ENCODE data around the gene MPV17L2.

Gene MPV17L2

DNA sequence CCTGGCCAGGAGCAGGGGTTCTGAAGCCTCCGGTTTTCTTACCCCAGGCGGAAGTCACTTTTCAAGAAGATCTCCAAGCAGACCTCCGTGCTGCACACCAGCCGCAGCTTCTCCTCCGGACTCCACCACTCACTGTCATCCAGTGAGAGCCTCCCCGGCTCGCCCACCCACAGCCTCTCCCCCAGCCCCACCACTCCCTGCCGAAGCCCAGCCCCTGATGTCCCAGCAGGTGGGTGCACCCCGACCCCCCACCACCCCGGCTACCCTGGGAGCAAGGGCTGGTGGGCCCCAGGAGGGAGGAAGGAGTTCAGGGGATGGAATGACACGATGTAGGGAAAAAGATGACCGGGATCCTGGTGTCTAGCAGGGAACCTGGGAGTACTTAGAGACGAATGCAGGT, 45.6 kb upstream of the MPV17L2 start:
- TF ChIP-seq CTCF (IDR thresholded peaks at IDR 0.05) = no peak
- peaks cover 11% of the 10 kb centered on the region in 2 experiments for H3K4me1 ChIP-seq (ENCODE audit: control insufficient read depth in 1 of 2, insufficient read depth in 1 of 2, low read depth in 1 of 2, low read length in 1 of 2)
- H3K27me3 ChIP-seq = no peaks in the 10 kb centered on the region
- peaks cover 91% of the 10 kb centered on the region for H3K36me3 ChIP-seq
- no peak overlapping the region for H3K27ac ChIP-seq
- H3K4me3 ChIP-seq (ENCODE audit: low read depth in 1 of 2, low read length in 1 of 2) = no peak overlapping the region
- peaks cover 9% of the 10 kb centered on the region for H3K9me3 ChIP-seq

GRCh38 chr19:18149596-18149975, 43.4 kb upstream of the MPV17L2 start:
- H3K4me1 ChIP-seq (ENCODE audit: control insufficient read depth in 1 of 2, insufficient read depth in 1 of 2, low read depth in 1 of 2, low read length in 1 of 2) = peaks cover 24 to 25% of the 10 kb centered on the region in 2 experiments
- H3K36me3 ChIP-seq = peaks cover 69% of the 10 kb centered on the region
- H3K4me3 ChIP-seq (ENCODE audit: low read depth in 1 of 2, low read length in 1 of 2) = no peak overlapping the region
- no peaks in the 10 kb centered on the region for H3K27me3 ChIP-seq
- peaks cover 9% of the 10 kb centered on the region for H3K9me3 ChIP-seq
- no peak for TF ChIP-seq CTCF (IDR thresholded peaks at IDR 0.05)
- H3K27ac ChIP-seq = no peak overlapping the region

GRCh38 chr19:18150776-18151624, 42.0 kb upstream of the MPV17L2 start:
- TF ChIP-seq CTCF (IDR thresholded peaks at IDR 0.05) = no peak
- Histone ChIP-seq H3K9me3 (no peaks in the 10 kb centered on the region), H3K4me3 (ENCODE audit: low read depth in 1 of 2, low read length in 1 of 2) (peak overlapping the region in 1 of 2 experiments; percentile 99), H3K27me3 (no peaks in the 10 kb centered on the region), H3K4me1 (ENCODE audit: control insufficient read depth in 1 of 2, insufficient read depth in 1 of 2, low read depth in 1 of 2, low read length in 1 of 2) (peaks cover 24 to 25% of the 10 kb centered on the region in 2 experiments), H3K27ac (peak overlapping the region; percentile 99), H3K36me3 (peaks cover 55% of the 10 kb centered on the region)

- peak overlapping the region; percentile 94 to 99 for H3K4me3 ChIP-seq (ENCODE audit: low read depth in 1 of 2, low read length in 1 of 2)
- H3K9me3 ChIP-seq = no peaks in the 10 kb centered on the region
- H3K27me3 ChIP-seq = no peaks in the 10 kb centered on the region
- H3K36me3 ChIP-seq = peaks cover 41% of the 10 kb centered on the region
- TF ChIP-seq CTCF (IDR thresholded peaks at IDR 0.05) = peak; percentile 87
- peaks cover 24 to 25% of the 10 kb centered on the region in 2 experiments for H3K4me1 ChIP-seq (ENCODE audit: control insufficient read depth in 1 of 2, insufficient read depth in 1 of 2, low read depth in 1 of 2, low read length in 1 of 2)
- H3K27ac ChIP-seq = peak overlapping the region; percentile 99
These were observed 40.6 kb upstream of the MPV17L2 start for GRCh38 chr19:18152442-18152816.

- Histone ChIP-seq H3K36me3 (peaks cover 35% of the 10 kb centered on the region), H3K27me3 (no peaks in the 10 kb centered on the region), H3K4me3 (ENCODE audit: low read depth in 1 of 2, low read length in 1 of 2) (peak within 1 kb of the TSS; percentile 94 to 99), H3K9me3 (no peaks in the 10 kb centered on the region), H3K27ac (peak within 1 kb of the TSS; percentile 99), H3K4me1 (ENCODE audit: control insufficient read depth in 1 of 2, insufficient read depth in 1 of 2, low read depth in 1 of 2, low read length in 1 of 2) (peaks cover 24 to 25% of the 10 kb centered on the region in 2 experiments)
- TF ChIP-seq CTCF (IDR thresholded peaks at IDR 0.05) = peak; percentile 12
These were observed 40.0 kb upstream of the MPV17L2 start, which contains the start of gene PIK3R2 for GRCh38 chr19:18152817-18153555. PIK3R2 (plus strand) TSS chr19:18153163; CDS start chr19:18155880, 2,717 bp downstream.

Measured in neutrophil (primary cell).